Tibial nerve (tissue), 4 donors: ENCODE measurements around the gene CTNND2. TPM values are rescaled to one million over a fixed set of nuclear protein-coding genes. Genes with fewer than 3 reads are reported as not detected.

ENCODE experiments used
- DNase-seq, 2 donors: peaks; one replicate each; pipeline ENCODE4 v3.0.0-alpha.2; 2019; ENCODE audit warnings: low spot score in 2 of 2
- H3K27ac ChIP-seq, 4 donors: fragments of 200-600 bp; sonication (generic) in 3 of 4; one replicate each; pipeline ENCODE4 v1.5.1; 2017 to 2019; ENCODE audit warnings: mild to moderate bottlenecking in 1 of 4
- H3K27me3 ChIP-seq, 2 donors: fragments of 200-600 bp; sonication (generic) in 1 of 2; one replicate each; pipeline versions ENCODE4 v1.5.1 to v1.6.0; 2017 to 2019
- H3K36me3 ChIP-seq, 3 donors: fragments of 200-600 bp; sonication (generic); one replicate each; pipeline ENCODE4 v1.5.1; 2018 to 2019
- H3K4me1 ChIP-seq, 4 donors: fragments of 200-600 bp; sonication (generic) in 3 of 4; one replicate each; pipeline ENCODE4 v1.5.1; 2017 to 2019
- H3K4me3 ChIP-seq, 4 donors: fragments of 200-600 bp; sonication (generic) in 3 of 4; one replicate each; pipeline ENCODE4 v1.5.1; 2017 to 2019; ENCODE audit warnings: mild to moderate bottlenecking in 1 of 4, moderate library complexity in 1 of 4
- H3K9me3 ChIP-seq, 4 donors: fragments of 200-600 bp; sonication (generic) in 3 of 4; one replicate each; pipeline ENCODE4 v1.5.1; 2017 to 2019
- EP300 ChIP-seq, 2 donors: sonication (generic); formaldehyde crosslinking; IDR thresholded peaks; one replicate each; pipeline ENCODE4 v1.6.1; 2017; ENCODE audit warnings: antibody characterized with exemption in 2 of 2, mild to moderate bottlenecking in 1 of 2
- POLR2A ChIP-seq, 2 donors: fragments of 450-650 bp; IDR thresholded peaks; one replicate each; pipeline ENCODE4 v1.6.1; 2017; ENCODE audit warnings: antibody characterized with exemption in 2 of 2, mild to moderate bottlenecking in 2 of 2, moderate library complexity in 2 of 2
- WGBS, 2 donors: methylation state at CpG; one replicate each; pipeline ENCODE4 v1.1.5; 2018; 5-methylcytosine and 5-hydroxymethylcytosine counted together
- total RNA-seq, 4 donors: library from RNA; depleted of rRNA; stranded (reverse); fragments of >200 nt; gene quantifications; one replicate each; pipeline ENCODE4 v1.1.0, GENCODE V29; 2016
- TF ChIP-seq, protein P1 (sequence below), 5 experiments: fragments of 200-600 bp in 3 of 5; fragments of 450-650 bp in 2 of 5; sonication (generic) in 3 of 5; IDR thresholded peaks; one replicate each; pipeline ENCODE4 v1.5.1; 2016 to 2019; ENCODE audit warnings: antibody characterized with exemption in 5 of 5, mild to moderate bottlenecking in 3 of 5, moderate library complexity in 2 of 5

Gene CTNND2
- total RNA-seq, 4 donors from 2014 or later: 1.5 to 5.7 (median 2.5) TPM; not detected in 1

DNA sequence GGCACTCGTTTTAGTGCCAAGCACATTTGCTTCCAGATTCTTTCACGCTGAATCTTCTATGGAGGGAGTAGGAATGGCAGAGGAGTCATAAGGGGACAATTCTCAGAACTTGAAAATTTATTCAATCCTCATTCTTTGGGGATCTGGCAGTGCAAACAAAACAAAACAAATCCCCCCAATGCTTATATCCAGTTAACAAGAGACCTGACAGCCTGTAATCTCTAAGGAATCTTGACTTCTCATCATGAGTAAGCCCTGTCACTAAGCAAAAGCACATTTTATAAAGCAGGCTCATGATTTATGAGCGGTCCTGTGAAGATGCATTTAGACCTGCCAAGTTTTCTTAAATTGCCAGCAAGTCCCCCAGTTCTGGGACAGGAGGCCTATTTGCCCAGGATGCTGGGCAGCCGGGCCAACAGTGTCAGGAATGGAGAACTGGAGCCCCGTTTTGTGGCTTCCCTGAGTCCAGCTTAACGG is 513.9 kb downstream of the CTNND2 start:
- 87% methylated on average over 6 of the region's 6 CpGs for WGBS, 2 donors
- no peak overlapping the region for H3K4me3 ChIP-seq
- no peaks in the 10 kb centered on the region for H3K36me3 ChIP-seq
- peaks cover 0 to 8% of the 10 kb centered on the region in 2 donors for H3K27me3 ChIP-seq
- DNase-seq: no peak
- no peak for TF ChIP-seq EP300 (IDR thresholded peaks at IDR 0.05)
- TF ChIP-seq POLR2A (IDR thresholded peaks at IDR 0.05): no peak
- TF ChIP-seq, protein P1, sequence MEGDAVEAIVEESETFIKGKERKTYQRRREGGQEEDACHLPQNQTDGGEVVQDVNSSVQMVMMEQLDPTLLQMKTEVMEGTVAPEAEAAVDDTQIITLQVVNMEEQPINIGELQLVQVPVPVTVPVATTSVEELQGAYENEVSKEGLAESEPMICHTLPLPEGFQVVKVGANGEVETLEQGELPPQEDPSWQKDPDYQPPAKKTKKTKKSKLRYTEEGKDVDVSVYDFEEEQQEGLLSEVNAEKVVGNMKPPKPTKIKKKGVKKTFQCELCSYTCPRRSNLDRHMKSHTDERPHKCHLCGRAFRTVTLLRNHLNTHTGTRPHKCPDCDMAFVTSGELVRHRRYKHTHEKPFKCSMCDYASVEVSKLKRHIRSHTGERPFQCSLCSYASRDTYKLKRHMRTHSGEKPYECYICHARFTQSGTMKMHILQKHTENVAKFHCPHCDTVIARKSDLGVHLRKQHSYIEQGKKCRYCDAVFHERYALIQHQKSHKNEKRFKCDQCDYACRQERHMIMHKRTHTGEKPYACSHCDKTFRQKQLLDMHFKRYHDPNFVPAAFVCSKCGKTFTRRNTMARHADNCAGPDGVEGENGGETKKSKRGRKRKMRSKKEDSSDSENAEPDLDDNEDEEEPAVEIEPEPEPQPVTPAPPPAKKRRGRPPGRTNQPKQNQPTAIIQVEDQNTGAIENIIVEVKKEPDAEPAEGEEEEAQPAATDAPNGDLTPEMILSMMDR (IDR thresholded peaks at IDR 0.05): no peak
- peaks cover 0 to 11% (median 4%) of the 10 kb centered on the region in 4 donors for H3K4me1 ChIP-seq
- no peaks in the 10 kb centered on the region for H3K9me3 ChIP-seq
- no peak overlapping the region for H3K27ac ChIP-seq

DNA sequence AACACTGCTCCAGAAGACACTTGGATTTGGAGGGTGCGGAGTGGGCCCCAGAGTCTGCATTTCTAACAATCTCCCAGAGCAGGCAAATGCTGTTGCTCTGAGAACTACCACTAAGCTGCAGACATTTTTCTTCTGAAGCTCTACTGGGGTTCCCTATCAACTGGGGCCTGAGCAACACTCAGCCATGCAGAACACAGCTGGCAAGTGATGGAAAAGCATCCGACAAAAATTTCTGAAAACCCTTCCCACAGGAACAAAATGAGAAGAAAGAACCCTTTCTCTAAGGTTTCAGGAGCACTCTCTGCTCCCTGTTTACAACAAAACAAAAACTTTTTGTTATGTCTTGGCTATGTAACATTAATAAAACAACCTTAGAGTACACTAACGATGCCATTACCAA is 516.9 kb downstream of the CTNND2 start:
- Histone ChIP-seq H3K4me3 (no peak overlapping the region), H3K27ac (no peak overlapping the region), H3K27me3 (peaks cover 0 to 25% of the 10 kb centered on the region in 2 donors), H3K4me1 (peaks cover 0 to 21% (median 7%) of the 10 kb centered on the region in 4 donors), H3K9me3 (no peaks in the 10 kb centered on the region), H3K36me3 (no peaks in the 10 kb centered on the region)
- WGBS, 2 donors: 53 to 61% methylated on average over 3 of the region's 3 CpGs
- TF ChIP-seq EP300 (IDR thresholded peaks at IDR 0.05) (no peak), POLR2A (IDR thresholded peaks at IDR 0.05) (no peak)
- TF ChIP-seq, protein P1 (IDR thresholded peaks at IDR 0.05): no peak
- DNase-seq: no peak

DNA sequence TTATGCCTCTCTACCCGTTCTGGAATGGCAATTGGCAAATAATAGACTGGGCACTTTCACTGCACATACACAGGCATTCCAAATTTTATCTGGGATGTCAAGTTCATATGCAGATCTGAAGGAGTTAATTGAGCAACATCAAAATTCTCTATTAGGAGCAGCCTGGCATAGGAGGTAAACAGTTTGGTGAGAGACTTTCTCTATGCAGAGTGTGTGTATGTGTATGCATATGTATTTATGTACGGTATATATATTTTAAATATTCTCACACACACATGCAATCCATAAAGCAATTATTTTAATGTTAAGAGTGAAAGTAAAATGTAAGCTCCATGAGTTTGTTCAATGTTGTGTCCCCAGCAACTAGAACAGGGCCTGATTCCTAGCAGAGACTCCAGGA is 517.8 kb downstream of the CTNND2 start:
- 52 to 60% methylated on average over 2 of the region's 2 CpGs for WGBS, 2 donors
- no peak for DNase-seq

DNA sequence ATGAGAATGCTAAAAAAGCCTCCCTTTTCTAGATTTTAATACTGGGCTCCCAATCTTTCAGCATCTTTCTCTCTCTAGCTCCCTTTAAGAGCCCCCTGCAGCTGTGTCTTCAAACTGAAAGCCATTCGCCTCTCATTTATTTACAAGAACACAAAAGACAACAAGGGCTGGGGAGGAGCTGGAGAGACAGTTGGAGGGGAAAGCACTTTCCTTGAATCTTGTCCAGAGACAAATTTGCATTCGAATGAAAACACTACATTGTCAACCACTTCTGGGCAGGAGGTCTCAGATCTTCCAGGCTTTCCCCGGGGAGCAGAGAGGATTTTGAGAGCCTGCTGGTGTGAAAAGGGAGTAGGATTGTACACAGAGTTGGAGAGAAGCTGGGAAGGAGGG is 518.3 kb downstream of the CTNND2 start:
- Histone ChIP-seq H3K4me1 (peaks cover 0 to 21% (median 7%) of the 10 kb centered on the region in 4 donors), H3K36me3 (no peaks in the 10 kb centered on the region), H3K4me3 (peak overlapping the region; percentile 19 to 54 (median 31)), H3K9me3 (no peaks in the 10 kb centered on the region), H3K27ac (no peak overlapping the region), H3K27me3 (peaks cover 0 to 25% of the 10 kb centered on the region in 2 donors)
- 5 to 8% methylated on average over 3 of the region's 3 CpGs for WGBS, 2 donors
- TF ChIP-seq POLR2A (IDR thresholded peaks at IDR 0.05) (no peak), EP300 (IDR thresholded peaks at IDR 0.05) (no peak)
- TF ChIP-seq, protein P1 (IDR thresholded peaks at IDR 0.05): no peak
- DNase-seq: no peak

More for the DNA sequence above, 517.8 kb downstream of the CTNND2 start:
- H3K4me1 ChIP-seq: peaks cover 0 to 21% (median 7%) of the 10 kb centered on the region in 4 donors
- H3K27me3 ChIP-seq: peaks cover 0 to 25% of the 10 kb centered on the region in 2 donors
- no peaks in the 10 kb centered on the region for H3K36me3 ChIP-seq
- no peaks in the 10 kb centered on the region for H3K9me3 ChIP-seq
- no peak for TF ChIP-seq EP300 (IDR thresholded peaks at IDR 0.05)
- TF ChIP-seq, protein P1 (IDR thresholded peaks at IDR 0.05): no peak
- no peak overlapping the region for H3K4me3 ChIP-seq
- no peak overlapping the region for H3K27ac ChIP-seq

DNA sequence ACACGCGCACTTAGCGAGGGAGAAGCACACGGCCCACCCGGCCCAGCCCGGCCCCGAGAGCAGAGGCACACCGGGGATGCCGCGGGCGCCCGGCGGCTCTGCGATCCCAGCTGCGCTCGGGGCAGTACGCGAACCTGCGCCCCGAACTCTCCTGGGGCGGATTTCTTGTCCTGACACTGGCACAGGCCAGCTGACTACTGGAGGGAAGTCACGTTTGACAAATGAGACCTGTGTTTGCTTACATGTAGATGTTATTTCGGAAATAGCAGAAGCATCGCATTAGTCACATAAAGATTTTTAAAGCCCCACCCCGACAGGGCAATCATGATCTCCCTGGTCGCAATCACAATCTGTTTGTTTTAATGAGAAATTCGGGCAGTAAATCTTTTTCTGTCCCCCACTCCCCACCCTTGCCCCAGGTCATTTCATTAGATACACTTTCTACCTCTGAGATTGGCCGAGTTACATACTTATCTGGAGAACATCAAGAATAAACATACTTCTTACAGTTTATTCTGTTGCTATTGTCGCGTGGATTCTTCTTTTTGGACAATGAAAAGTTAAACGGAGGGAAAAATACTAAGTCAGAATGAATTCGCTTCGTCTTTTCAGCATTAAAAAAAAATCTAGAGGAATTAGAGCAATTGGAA is 518.9 kb downstream of the CTNND2 start:
- Histone ChIP-seq H3K9me3 (no peaks in the 10 kb centered on the region), H3K4me1 (peaks cover 0 to 21% (median 7%) of the 10 kb centered on the region in 4 donors), H3K36me3 (no peaks in the 10 kb centered on the region), H3K27ac (peak overlapping the region in 1 of 4 donors; percentile 55), H3K4me3 (peak overlapping the region; percentile 19 to 54 (median 31)), H3K27me3 (peaks cover 0 to 25% of the 10 kb centered on the region in 2 donors)
- DNase-seq: no peak
- TF ChIP-seq, protein P1 (IDR thresholded peaks at IDR 0.05): no peak
- TF ChIP-seq EP300 (IDR thresholded peaks at IDR 0.05): no peak
- TF ChIP-seq POLR2A (IDR thresholded peaks at IDR 0.05): no peak
- WGBS, 2 donors: 10 to 16% methylated on average over 13 to 15 of the region's 33 CpGs
